Gastroesophageal sphincter (tissue), 4 donors: ENCODE results near the gene HSPA12A. TPM values are rescaled to one million over a fixed set of nuclear protein-coding genes. Genes with fewer than 3 reads are reported as not detected.

Experiments used
- ATAC-seq: fragments of 150-250 bp; one replicate; pipeline ENCODE4 v1.9.1; 2016; ENCODE audit warnings: mild to moderate bottlenecking, moderate library complexity
- H3K27ac ChIP-seq, 4 donors: fragments of 200-600 bp; sonication (generic) in 3 of 4; 1 replicate in 3 of 4; 2 replicates in 1 of 4; pipeline ENCODE4 v1.5.1; 2016 to 2019
- H3K27me3 ChIP-seq: fragments of 200-600 bp; sonication (generic); one replicate; pipeline ENCODE4 v1.5.1; 2019
- H3K36me3 ChIP-seq, 2 donors: fragments of 200-600 bp; sonication (generic); one replicate each; pipeline ENCODE4 v1.5.1; 2019; ENCODE audit warnings: control low read depth in 1 of 2
- H3K4me1 ChIP-seq, 3 donors: fragments of 200-600 bp; sonication (generic); 1 replicate in 2 of 3; 2 replicates in 1 of 3; pipeline ENCODE4 v1.5.1; 2016 to 2019; ENCODE audit warnings: control low read depth in 2 of 3
- H3K4me3 ChIP-seq, 2 donors: fragments of 200-600 bp; sonication (generic); one replicate each; pipeline ENCODE4 v1.5.1; 2019; ENCODE audit warnings: mild to moderate bottlenecking in 1 of 2, moderate library complexity in 1 of 2
- H3K9me3 ChIP-seq, 3 donors: fragments of 200-600 bp; sonication (generic); one replicate each; pipeline ENCODE4 v1.5.1; 2017 to 2019; ENCODE audit warnings: control low read depth in 2 of 3
- CTCF ChIP-seq, 4 experiments: fragments of 200-600 bp in 2 of 4; fragments of 450-650 bp in 2 of 4; sonication (generic) in 1 of 4; IDR thresholded peaks; one replicate each; pipeline ENCODE4 v1.5.1; 2017 to 2019; ENCODE audit warnings: antibody characterized with exemption in 4 of 4, mild to moderate bottlenecking in 2 of 4, moderate library complexity in 2 of 4
- EP300 ChIP-seq: sonication (generic); formaldehyde crosslinking; IDR thresholded peaks from one replicate; pipeline ENCODE4 v1.6.1; 2017; ENCODE audit warnings: antibody characterized with exemption, mild to moderate bottlenecking
- POLR2A ChIP-seq, 2 donors: fragments of 450-650 bp; IDR thresholded peaks; one replicate each; pipeline ENCODE4 v1.6.1; 2017; ENCODE audit warnings: antibody characterized with exemption in 2 of 2, mild to moderate bottlenecking in 2 of 2, moderate library complexity in 1 of 2
- POLR2AphosphoS5 ChIP-seq: sonication (generic); formaldehyde crosslinking; IDR thresholded peaks from one replicate; pipeline ENCODE4 v1.6.1; 2017; ENCODE audit warnings: antibody characterized with exemption
- WGBS, 2 donors: methylation state at CpG; one replicate each; pipeline ENCODE4 v1.1.5; 2018; ENCODE audit warnings: low coverage in 1 of 2; 5-methylcytosine and 5-hydroxymethylcytosine counted together
- total RNA-seq, 4 donors: library from RNA; depleted of rRNA; stranded (reverse); fragments of >200 nt; gene quantifications; one replicate each; pipeline ENCODE4 v1.1.0, GENCODE V29; 2016

Gene HSPA12A
- total RNA-seq, 4 donors from 2014 or later: 12.3 to 26.3 (median 20.6) TPM

DNA sequence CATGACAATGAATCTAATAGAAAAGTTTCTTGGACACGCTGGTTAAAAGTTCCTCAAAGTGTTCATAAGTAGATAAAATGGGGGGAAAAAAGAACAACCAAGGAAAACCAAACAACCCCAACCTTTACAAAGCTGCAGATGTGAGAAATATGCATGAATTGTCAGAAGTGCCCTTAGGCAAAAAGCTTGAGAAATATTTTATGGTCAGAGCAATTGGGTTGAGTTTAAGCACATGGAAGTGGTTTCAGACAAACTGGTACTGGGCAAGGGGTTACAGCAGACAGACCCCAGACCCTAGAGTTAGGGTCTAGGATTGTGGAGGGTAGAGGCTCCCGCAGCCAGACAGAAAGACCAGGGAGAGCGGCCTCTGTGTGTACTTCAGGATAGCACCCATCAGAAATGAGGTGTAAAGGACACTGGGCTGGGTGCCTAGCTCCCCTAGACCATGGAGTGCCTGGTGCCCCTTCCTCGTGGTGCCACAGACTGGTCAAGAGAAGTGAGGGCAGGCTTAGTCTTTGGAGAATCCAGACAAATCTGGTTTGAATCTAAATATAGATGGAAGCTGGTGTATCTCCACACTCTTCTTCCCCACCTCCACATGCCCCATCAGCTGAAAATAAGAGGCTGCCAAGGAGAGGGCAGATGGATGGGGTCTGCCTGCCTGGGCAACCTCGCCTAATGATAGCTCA, 84.4 kb downstream of the HSPA12A start:
- 77 to 78% methylated on average over 2 to 3 of the region's 5 CpGs for WGBS, 2 donors
- Histone ChIP-seq H3K27me3 (peaks cover 15% of the 10 kb centered on the region), H3K4me1 (no peaks in the 10 kb centered on the region), H3K4me3 (no peak overlapping the region), H3K36me3 (no peaks in the 10 kb centered on the region), H3K9me3 (no peaks in the 10 kb centered on the region), H3K27ac (no peak overlapping the region)
- TF ChIP-seq CTCF (IDR thresholded peaks at IDR 0.05): no peak
- TF ChIP-seq POLR2A (IDR thresholded peaks at IDR 0.05): no peak
- no peak for TF ChIP-seq POLR2AphosphoS5
- TF ChIP-seq EP300: no peak
- ATAC-seq: no peak

DNA sequence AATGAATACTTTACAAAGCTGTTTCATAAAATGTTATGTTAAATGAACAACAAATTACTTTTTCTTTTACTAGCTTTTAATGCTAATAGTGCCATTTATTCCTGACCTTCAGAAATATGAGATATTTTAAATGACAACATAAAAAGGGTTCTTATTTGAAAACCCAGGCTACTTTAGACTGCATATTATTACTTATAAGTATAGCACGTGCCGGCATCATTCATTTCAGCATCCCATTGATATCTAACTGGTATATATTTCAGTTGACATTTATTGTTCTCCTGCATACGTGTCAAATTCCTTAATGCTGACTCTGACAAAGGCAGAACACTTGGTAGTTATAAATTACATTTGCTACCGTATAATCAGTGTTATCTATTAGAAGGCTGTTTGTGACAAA, 86.3 kb downstream of the HSPA12A start:
- Histone ChIP-seq H3K27ac (no peak overlapping the region), H3K4me1 (no peaks in the 10 kb centered on the region), H3K4me3 (no peak overlapping the region), H3K36me3 (no peaks in the 10 kb centered on the region), H3K9me3 (peaks cover 0 to 3% (median 0%) of the 10 kb centered on the region in 3 donors), H3K27me3 (peaks cover 15% of the 10 kb centered on the region)
- no peak for ATAC-seq
- TF ChIP-seq POLR2A (IDR thresholded peaks at IDR 0.05) (no peak), POLR2AphosphoS5 (no peak), EP300 (no peak), CTCF (IDR thresholded peaks at IDR 0.05) (no peak)
- 88 to 89% methylated on average over 4 of the region's 4 CpGs for WGBS, 2 donors

GRCh38 chr10:116655568-116655967, 86.8 kb downstream of the HSPA12A start:
- Histone ChIP-seq H3K4me1 (no peaks in the 10 kb centered on the region), H3K36me3 (no peaks in the 10 kb centered on the region), H3K9me3 (peaks cover 0 to 7% (median 0%) of the 10 kb centered on the region in 3 donors), H3K27ac (no peak overlapping the region), H3K27me3 (peaks cover 15% of the 10 kb centered on the region), H3K4me3 (no peak overlapping the region)
- 80 to 100% methylated on average over 1 to 2 of the region's 2 CpGs for WGBS, 2 donors
- ATAC-seq: no peak
- TF ChIP-seq CTCF (IDR thresholded peaks at IDR 0.05): no peak
- TF ChIP-seq POLR2A (IDR thresholded peaks at IDR 0.05): no peak
- no peak for TF ChIP-seq POLR2AphosphoS5
- no peak for TF ChIP-seq EP300

- ATAC-seq: no peak
These were observed 87.5 kb downstream of the HSPA12A start for GRCh38 chr10:116654816-116655215.

More at GRCh38 chr10:116654816-116655215, 87.5 kb downstream of the HSPA12A start:
- Histone ChIP-seq H3K4me1 (no peaks in the 10 kb centered on the region), H3K27me3 (peaks cover 15% of the 10 kb centered on the region), H3K4me3 (no peak overlapping the region), H3K36me3 (no peaks in the 10 kb centered on the region), H3K27ac (no peak overlapping the region), H3K9me3 (peaks cover 0 to 8% (median 0%) of the 10 kb centered on the region in 3 donors)
- TF ChIP-seq POLR2AphosphoS5 (no peak), CTCF (IDR thresholded peaks at IDR 0.05) (no peak), POLR2A (IDR thresholded peaks at IDR 0.05) (no peak), EP300 (no peak)
- WGBS, 2 donors: 53 to 56% methylated on average over 3 to 4 of the region's 4 CpGs
